Neural progenitor cell (in vitro differentiated cells): Measurements from ENCODE around the gene CHST8.

Source experiments
- CTCF ChIP-seq: fragments of 200-600 bp; sonication (generic); IDR thresholded peaks from 2 replicates; pipeline ENCODE4 v1.5.1; 2017; ENCODE audit warnings: antibody characterized with exemption, mild to moderate bottlenecking
- EZH2 ChIP-seq: fragments of 200-600 bp; sonication (generic); IDR thresholded peaks from 2 replicates; pipeline ENCODE4 v1.6.1; 2017; ENCODE audit warnings: antibody characterized with exemption, mild to moderate bottlenecking, moderate library complexity
- EZH2phosphoT487 ChIP-seq: fragments of 200-600 bp; sonication (generic); IDR thresholded peaks from 2 replicates; pipeline ENCODE4 v1.6.1; 2017; ENCODE audit warnings: antibody characterized with exemption

- TF ChIP-seq CTCF (no peak), EZH2 (no peak), EZH2phosphoT487 (no peak)
These were observed 28.0 kb downstream of the CHST8 start for GRCh38 chr19:33649627-33650305.
